OCI-LY1 (cell line): ENCODE measurements around the gene GINS3.

Experiments used
- H2AFZ ChIP-seq: fragments of 200-600 bp; sonication (generic), shearing (Covaris generic); 2 replicates; pipeline ENCODE4 v1.6.0; 2014; ENCODE audit warnings: antibody characterized with exemption, mild to moderate bottlenecking, low read length
- H3F3A ChIP-seq: fragments of 200-600 bp; sonication (generic), shearing (Covaris generic); 2 replicates; pipeline ENCODE4 v1.6.0; 2014; ENCODE audit warnings: mild to moderate bottlenecking, antibody characterized with exemption, low read length, moderate library complexity; ENCODE audit not compliant: insufficient read depth
- H3K27ac ChIP-seq: fragments of 200-600 bp; sonication (generic); 2 replicates; pipeline ENCODE4 v1.5.1; 2014; ENCODE audit warnings: low read length, mixed run types, mild to moderate bottlenecking, low read depth; ENCODE audit not compliant: poor library complexity, severe bottlenecking
- H3K27me3 ChIP-seq: fragments of 200-600 bp; sonication (generic); 2 replicates; pipeline ENCODE4 v1.6.0; 2014; ENCODE audit warnings: antibody characterized with exemption, mild to moderate bottlenecking, low read length, moderate library complexity; ENCODE audit not compliant: insufficient read depth
- H3K36me3 ChIP-seq: fragments of 200-600 bp; sonication (generic); 2 replicates; pipeline ENCODE4 v1.6.1; 2014; ENCODE audit warnings: mild to moderate bottlenecking, antibody characterized with exemption, low read length, moderate library complexity, mixed read lengths; ENCODE audit not compliant: insufficient read depth
- H3K4me1 ChIP-seq: fragments of 200-600 bp; sonication (generic); 2 replicates; pipeline ENCODE4 v1.5.1; 2014; ENCODE audit warnings: mild to moderate bottlenecking, low read length, moderate library complexity; ENCODE audit not compliant: insufficient read depth, severe bottlenecking
- H3K4me2 ChIP-seq: fragments of 200-600 bp; sonication (generic), shearing (Covaris generic); 2 replicates; pipeline ENCODE4 v1.6.1; 2014; ENCODE audit warnings: low read length
- H3K4me3 ChIP-seq: fragments of 200-600 bp; sonication (generic); 2 replicates; pipeline ENCODE4 v1.5.1; 2014; ENCODE audit warnings: low read length, low read depth, mild to moderate bottlenecking, mixed read lengths; ENCODE audit not compliant: poor library complexity, severe bottlenecking
- H3K79me2 ChIP-seq: fragments of 200-600 bp; shearing (Covaris generic); 2 replicates; pipeline ENCODE4 v1.6.1; 2016; ENCODE audit warnings: mixed run types, low read length, mixed read lengths; ENCODE audit not compliant: insufficient read depth
- H3K9ac ChIP-seq: fragments of 200-600 bp; sonication (generic), shearing (Covaris generic); 2 replicates; pipeline ENCODE4 v1.6.1; 2014; ENCODE audit warnings: mild to moderate bottlenecking, low read length, mixed read lengths
- H3K9me2 ChIP-seq: fragments of 200-600 bp; sonication (generic), shearing (Covaris generic); 2 replicates; pipeline ENCODE4 v1.6.1; 2014; ENCODE audit warnings: low read depth, mild to moderate bottlenecking, low read length, mixed read lengths
- H3K9me3 ChIP-seq: fragments of 200-600 bp; shearing (Covaris generic); 2 replicates; pipeline ENCODE4 v1.6.1; 2014; ENCODE audit warnings: low read length, mixed read lengths
- H4K20me1 ChIP-seq: fragments of 200-600 bp; sonication (generic), shearing (Covaris generic); 2 replicates; pipeline ENCODE4 v1.6.0; 2016; ENCODE audit warnings: mild to moderate bottlenecking, low read length; ENCODE audit not compliant: insufficient read depth
- EZH2 ChIP-seq: fragments of 200-600 bp; sonication (generic), shearing (Covaris generic); IDR thresholded peaks from 2 replicates; pipeline ENCODE4 v1.8.0; 2017; ENCODE audit warnings: borderline replicate concordance, mixed run types, mild to moderate bottlenecking, antibody characterized with exemption, low read length, moderate library complexity, mixed read lengths
- TF ChIP-seq, protein P1 (sequence below): fragments of 200-600 bp; sonication (generic), shearing (Covaris generic); IDR thresholded peaks from 2 replicates; pipeline ENCODE4 v1.5.1; 2017; ENCODE audit warnings: mild to moderate bottlenecking, antibody characterized with exemption, low read length, moderate library complexity, mixed read lengths

GINS3 gene

GRCh38 chr16:58430718-58431117 lies 38.4 kb downstream of the GINS3 start:
- H3K9me2 ChIP-seq = no peaks in the 10 kb centered on the region
- TF ChIP-seq, protein P1, sequence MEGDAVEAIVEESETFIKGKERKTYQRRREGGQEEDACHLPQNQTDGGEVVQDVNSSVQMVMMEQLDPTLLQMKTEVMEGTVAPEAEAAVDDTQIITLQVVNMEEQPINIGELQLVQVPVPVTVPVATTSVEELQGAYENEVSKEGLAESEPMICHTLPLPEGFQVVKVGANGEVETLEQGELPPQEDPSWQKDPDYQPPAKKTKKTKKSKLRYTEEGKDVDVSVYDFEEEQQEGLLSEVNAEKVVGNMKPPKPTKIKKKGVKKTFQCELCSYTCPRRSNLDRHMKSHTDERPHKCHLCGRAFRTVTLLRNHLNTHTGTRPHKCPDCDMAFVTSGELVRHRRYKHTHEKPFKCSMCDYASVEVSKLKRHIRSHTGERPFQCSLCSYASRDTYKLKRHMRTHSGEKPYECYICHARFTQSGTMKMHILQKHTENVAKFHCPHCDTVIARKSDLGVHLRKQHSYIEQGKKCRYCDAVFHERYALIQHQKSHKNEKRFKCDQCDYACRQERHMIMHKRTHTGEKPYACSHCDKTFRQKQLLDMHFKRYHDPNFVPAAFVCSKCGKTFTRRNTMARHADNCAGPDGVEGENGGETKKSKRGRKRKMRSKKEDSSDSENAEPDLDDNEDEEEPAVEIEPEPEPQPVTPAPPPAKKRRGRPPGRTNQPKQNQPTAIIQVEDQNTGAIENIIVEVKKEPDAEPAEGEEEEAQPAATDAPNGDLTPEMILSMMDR = no peak
- no peak for TF ChIP-seq EZH2
- H3K79me2 ChIP-seq = no peaks in the 10 kb centered on the region
- H3K4me3 ChIP-seq = no peak overlapping the region
- no peak overlapping the region for H3K4me2 ChIP-seq
- no peaks in the 10 kb centered on the region for H3K9me3 ChIP-seq
- no peaks in the 10 kb centered on the region for H3F3A ChIP-seq
- peaks cover 7% of the 10 kb centered on the region for H3K4me1 ChIP-seq
- no peak overlapping the region for H3K9ac ChIP-seq
- no peaks in the 10 kb centered on the region for H4K20me1 ChIP-seq
- H3K36me3 ChIP-seq = no peaks in the 10 kb centered on the region
- no peaks in the 10 kb centered on the region for H3K27me3 ChIP-seq
- no peak overlapping the region for H2AFZ ChIP-seq
- H3K27ac ChIP-seq = no peak overlapping the region

- Histone ChIP-seq H3K4me1 (no peaks in the 10 kb centered on the region), H2AFZ (no peak overlapping the region), H3K9me3 (no peaks in the 10 kb centered on the region), H4K20me1 (no peaks in the 10 kb centered on the region), H3K4me2 (no peak overlapping the region), H3K27me3 (no peaks in the 10 kb centered on the region), H3K79me2 (no peaks in the 10 kb centered on the region), H3K9me2 (no peaks in the 10 kb centered on the region), H3K9ac (no peak overlapping the region), H3K4me3 (no peak overlapping the region), H3F3A (no peaks in the 10 kb centered on the region), H3K36me3 (no peaks in the 10 kb centered on the region), H3K27ac (no peak overlapping the region)
- no peak for TF ChIP-seq EZH2
- TF ChIP-seq, protein P1 = no peak
These were observed 41.3 kb downstream of the GINS3 start for GRCh38 chr16:58433569-58433951.

DNA sequence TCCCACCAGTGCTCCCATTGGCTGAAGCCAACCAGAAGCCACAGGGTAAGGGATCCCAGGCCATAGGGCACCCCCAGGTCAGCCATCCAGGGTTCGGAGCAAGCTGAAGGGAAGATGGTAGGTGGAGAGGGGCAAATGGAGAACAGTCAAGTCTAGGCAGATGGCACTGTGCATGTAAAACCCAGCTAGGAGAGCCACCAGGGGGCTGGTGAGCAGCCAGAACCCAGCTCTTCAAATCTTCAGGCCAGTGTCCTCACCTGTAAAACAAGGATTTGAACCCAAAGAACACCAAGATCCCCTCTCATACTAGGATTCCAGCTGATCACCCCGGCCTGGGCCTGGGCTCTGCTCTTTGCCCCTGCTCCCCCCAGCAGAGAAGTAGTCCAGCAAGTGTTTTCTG lies 43.5 kb downstream of the GINS3 start:
- Histone ChIP-seq H2AFZ (no peak overlapping the region), H3K36me3 (no peaks in the 10 kb centered on the region), H3K79me2 (no peaks in the 10 kb centered on the region), H3K4me1 (no peaks in the 10 kb centered on the region), H3K4me2 (no peak overlapping the region), H3K4me3 (no peak overlapping the region), H3K27me3 (no peaks in the 10 kb centered on the region), H3K27ac (no peak overlapping the region), H3K9ac (no peak overlapping the region), H3F3A (no peaks in the 10 kb centered on the region), H4K20me1 (no peaks in the 10 kb centered on the region), H3K9me2 (no peaks in the 10 kb centered on the region), H3K9me3 (no peaks in the 10 kb centered on the region)
- no peak for TF ChIP-seq EZH2
- TF ChIP-seq, protein P1 = peak; percentile 42; the same call in 1 of the 2 replicates
